SK-N-SH (cell line): ENCODE measurements around the gene INF2.

Experiments used
- EP300 ChIP-seq, 2 experiments: IDR thresholded peaks; 2 replicates each; pipeline versions ENCODE4 v1.4.0 to v1.6.1; 2012; ENCODE audit warnings: borderline replicate concordance in 1 of 2, low read depth in 1 of 2, low read length in 1 of 2
- EZH2phosphoT487 ChIP-seq: fragments of 200-600 bp; sonication (generic); IDR thresholded peaks from 2 replicates; pipeline ENCODE4 v1.6.1; 2017; ENCODE audit warnings: low read depth, mixed run types, mild to moderate bottlenecking, antibody characterized with exemption, moderate library complexity, borderline replicate concordance
- NFIC ChIP-seq: IDR thresholded peaks from 2 replicates; pipeline ENCODE4 v1.4.0; 2012; ENCODE audit warnings: borderline replicate concordance
- POLR2AphosphoS5 ChIP-seq: IDR thresholded peaks from 2 replicates; pipeline ENCODE4 v1.6.1; 2012; ENCODE audit warnings: low read depth, low read length
- RFX5 ChIP-seq: IDR thresholded peaks from 2 replicates; pipeline ENCODE4 v1.6.1; 2012; ENCODE audit warnings: mild to moderate bottlenecking, improper control_type of control experiment, low read length
- SIN3A ChIP-seq: IDR thresholded peaks from 2 replicates; pipeline ENCODE4 v1.6.1; 2012; ENCODE audit warnings: low read depth, mild to moderate bottlenecking, low read length, moderate library complexity, borderline replicate concordance
- SMC3 ChIP-seq: IDR thresholded peaks from 2 replicates; pipeline ENCODE4 v1.6.1; 2012; ENCODE audit warnings: low read depth, low read length, improper control_type of control experiment
- TF ChIP-seq, protein P1 (sequence below): fragments of 200-600 bp; sonication (generic); IDR thresholded peaks from 2 replicates; pipeline ENCODE4 v1.6.1; 2017; ENCODE audit warnings: antibody characterized with exemption, mild to moderate bottlenecking, moderate library complexity
- TF ChIP-seq, protein P2 (sequence below): IDR thresholded peaks from 2 replicates; pipeline ENCODE4 v1.4.0; 2012; ENCODE audit warnings: low read depth, borderline replicate concordance
- TF ChIP-seq, protein P3 (sequence below): IDR thresholded peaks from 2 replicates; pipeline ENCODE4 v1.4.0; 2012; ENCODE audit warnings: low read depth

DNA sequence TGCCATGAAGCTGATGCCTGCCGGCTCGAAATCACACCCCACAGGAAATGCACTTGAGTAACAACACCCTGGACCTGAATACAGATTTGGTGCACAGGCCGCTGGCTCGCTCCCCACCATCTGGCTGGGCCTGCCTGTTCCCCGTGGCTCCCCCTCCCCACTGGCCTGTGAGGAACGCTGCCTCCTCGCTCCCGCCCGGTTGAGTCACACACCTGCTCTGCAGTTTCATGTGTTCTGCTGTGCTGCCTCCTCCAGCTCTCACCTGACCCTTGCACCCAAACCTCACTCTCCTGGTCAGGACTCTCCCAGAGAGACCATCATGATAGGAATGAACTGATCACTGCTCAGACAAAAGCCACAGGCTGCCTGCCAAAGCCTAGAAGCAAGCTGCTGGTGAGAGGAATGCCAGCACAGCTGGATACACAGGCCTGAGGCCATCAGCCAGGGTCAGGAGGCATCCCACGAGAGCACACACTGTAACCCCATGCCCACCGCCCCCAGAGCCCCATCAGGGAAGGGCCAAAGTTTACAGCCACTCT, 59.8 kb downstream of the INF2 start:
- TF ChIP-seq, protein P1, sequence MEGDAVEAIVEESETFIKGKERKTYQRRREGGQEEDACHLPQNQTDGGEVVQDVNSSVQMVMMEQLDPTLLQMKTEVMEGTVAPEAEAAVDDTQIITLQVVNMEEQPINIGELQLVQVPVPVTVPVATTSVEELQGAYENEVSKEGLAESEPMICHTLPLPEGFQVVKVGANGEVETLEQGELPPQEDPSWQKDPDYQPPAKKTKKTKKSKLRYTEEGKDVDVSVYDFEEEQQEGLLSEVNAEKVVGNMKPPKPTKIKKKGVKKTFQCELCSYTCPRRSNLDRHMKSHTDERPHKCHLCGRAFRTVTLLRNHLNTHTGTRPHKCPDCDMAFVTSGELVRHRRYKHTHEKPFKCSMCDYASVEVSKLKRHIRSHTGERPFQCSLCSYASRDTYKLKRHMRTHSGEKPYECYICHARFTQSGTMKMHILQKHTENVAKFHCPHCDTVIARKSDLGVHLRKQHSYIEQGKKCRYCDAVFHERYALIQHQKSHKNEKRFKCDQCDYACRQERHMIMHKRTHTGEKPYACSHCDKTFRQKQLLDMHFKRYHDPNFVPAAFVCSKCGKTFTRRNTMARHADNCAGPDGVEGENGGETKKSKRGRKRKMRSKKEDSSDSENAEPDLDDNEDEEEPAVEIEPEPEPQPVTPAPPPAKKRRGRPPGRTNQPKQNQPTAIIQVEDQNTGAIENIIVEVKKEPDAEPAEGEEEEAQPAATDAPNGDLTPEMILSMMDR: no peak
- TF ChIP-seq SIN3A (no peak), RFX5 (no peak), POLR2AphosphoS5 (no peak), EP300 (IDR thresholded peaks at IDR 0.05; ENCODE audit: borderline replicate concordance in 1 of 2, low read depth in 1 of 2, low read length in 1 of 2) (no peak), NFIC (no peak), EZH2phosphoT487 (no peak), SMC3 (no peak)
- TF ChIP-seq, protein P2, sequence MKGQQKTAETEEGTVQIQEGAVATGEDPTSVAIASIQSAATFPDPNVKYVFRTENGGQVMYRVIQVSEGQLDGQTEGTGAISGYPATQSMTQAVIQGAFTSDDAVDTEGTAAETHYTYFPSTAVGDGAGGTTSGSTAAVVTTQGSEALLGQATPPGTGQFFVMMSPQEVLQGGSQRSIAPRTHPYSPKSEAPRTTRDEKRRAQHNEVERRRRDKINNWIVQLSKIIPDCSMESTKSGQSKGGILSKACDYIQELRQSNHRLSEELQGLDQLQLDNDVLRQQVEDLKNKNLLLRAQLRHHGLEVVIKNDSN: no peak
- TF ChIP-seq, protein P3, sequence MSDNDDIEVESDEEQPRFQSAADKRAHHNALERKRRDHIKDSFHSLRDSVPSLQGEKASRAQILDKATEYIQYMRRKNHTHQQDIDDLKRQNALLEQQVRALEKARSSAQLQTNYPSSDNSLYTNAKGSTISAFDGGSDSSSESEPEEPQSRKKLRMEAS: no peak
